ENCODE measurements around the gene TM4SF20. TPM values are rescaled to one million over a fixed set of nuclear protein-coding genes. Genes with fewer than 3 reads are reported as not detected.
"Not testable (repeated sequence)": the region's sequence is repeated elsewhere in the genome, so short reads cannot be mapped to it uniquely, and the experiment has no call there.

The TM4SF20 gene
- total RNA-seq, 1 donor from 2014 or later, result not detected

- no peak for TF ChIP-seq CTCF (IDR thresholded peaks at IDR 0.05; ENCODE audit: insufficient read depth, low read length, poor library complexity, severe bottlenecking)
- H3K4me3 ChIP-seq (ENCODE audit: low read depth, low read length), result no peak overlapping the region
- no peaks in the 10 kb centered on the region for H3K27me3 ChIP-seq (ENCODE audit: control insufficient read depth, insufficient read depth, low read length)
- no peak for DNase-seq (ENCODE audit: low read depth)
- no peaks in the 10 kb centered on the region for H3K36me3 ChIP-seq (ENCODE audit: control insufficient read depth, insufficient read depth, low read length)
Observed at GRCh38 chr2:227388537-227389011, 9.5 kb upstream of the TM4SF20 start.

GRCh38 chr2:227387583-227387982, 8.5 kb upstream of the TM4SF20 start, which contains the start of gene SCYGR1:
Gene SCYGR1 (minus strand): TSS chr2:227387949. CDS start chr2:227387949, 0 bp downstream.
- not testable (repeated sequence) for H3K27me3 ChIP-seq (ENCODE audit: control insufficient read depth, insufficient read depth, low read length); DNase-seq (ENCODE audit: low read depth); H3K36me3 ChIP-seq (ENCODE audit: control insufficient read depth, insufficient read depth, low read length); H3K4me3 ChIP-seq (ENCODE audit: low read depth, low read length)

DNA sequence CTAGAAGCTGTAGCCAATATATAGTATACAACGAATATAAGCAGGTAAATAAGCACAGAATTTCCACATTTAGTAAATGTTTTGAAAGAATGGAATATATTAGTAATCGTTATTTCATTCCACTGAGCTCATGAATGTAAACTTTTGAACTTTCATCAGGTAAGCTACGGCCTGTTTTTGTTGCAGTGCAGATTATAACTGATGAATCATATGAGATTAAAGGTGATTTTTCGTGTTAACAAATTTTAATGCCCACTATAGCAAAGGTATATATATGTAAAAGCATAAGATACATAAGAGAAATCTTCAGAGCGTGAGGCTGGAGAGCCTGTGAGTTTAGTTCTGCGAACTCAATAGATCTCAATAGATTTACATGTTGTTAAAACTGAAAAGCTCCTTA, 7.5 kb upstream of the TM4SF20 start:
- no peak overlapping the region for H3K4me3 ChIP-seq (ENCODE audit: low read depth, low read length)
- H3K36me3 ChIP-seq (ENCODE audit: control insufficient read depth, insufficient read depth, low read length), result no peaks in the 10 kb centered on the region
- TF ChIP-seq CTCF (IDR thresholded peaks at IDR 0.05; ENCODE audit: insufficient read depth, low read length, poor library complexity, severe bottlenecking), result no peak
- H3K27me3 ChIP-seq (ENCODE audit: control insufficient read depth, insufficient read depth, low read length), result no peaks in the 10 kb centered on the region
- DNase-seq (ENCODE audit: low read depth), result no peak

DNA sequence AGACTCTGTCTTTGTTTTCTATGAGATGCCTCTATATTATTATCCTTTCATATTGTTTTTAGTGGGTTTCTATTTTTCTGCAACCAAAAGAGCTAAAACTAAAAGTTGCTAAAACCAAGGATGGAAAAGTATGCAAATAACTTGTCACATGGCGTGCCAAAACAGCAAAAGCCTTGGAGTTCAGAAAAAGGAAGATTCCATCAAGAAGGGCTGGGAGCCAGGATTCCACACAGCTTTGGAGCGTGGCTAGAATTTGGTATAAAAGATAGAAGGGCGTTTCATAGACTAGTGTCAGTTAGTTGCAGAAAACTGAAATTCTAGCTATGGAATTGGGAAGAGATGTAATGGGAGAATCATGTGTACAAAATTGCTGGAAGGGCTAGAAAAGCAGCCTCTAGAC, 4.6 kb upstream of the TM4SF20 start:
- TF ChIP-seq CTCF (IDR thresholded peaks at IDR 0.05; ENCODE audit: insufficient read depth, low read length, poor library complexity, severe bottlenecking), result no peak
- no peak overlapping the region for H3K4me3 ChIP-seq (ENCODE audit: low read depth, low read length)
- H3K36me3 ChIP-seq (ENCODE audit: control insufficient read depth, insufficient read depth, low read length), result no peaks in the 10 kb centered on the region
- no peak for DNase-seq (ENCODE audit: low read depth)
- no peaks in the 10 kb centered on the region for H3K27me3 ChIP-seq (ENCODE audit: control insufficient read depth, insufficient read depth, low read length)

DNA sequence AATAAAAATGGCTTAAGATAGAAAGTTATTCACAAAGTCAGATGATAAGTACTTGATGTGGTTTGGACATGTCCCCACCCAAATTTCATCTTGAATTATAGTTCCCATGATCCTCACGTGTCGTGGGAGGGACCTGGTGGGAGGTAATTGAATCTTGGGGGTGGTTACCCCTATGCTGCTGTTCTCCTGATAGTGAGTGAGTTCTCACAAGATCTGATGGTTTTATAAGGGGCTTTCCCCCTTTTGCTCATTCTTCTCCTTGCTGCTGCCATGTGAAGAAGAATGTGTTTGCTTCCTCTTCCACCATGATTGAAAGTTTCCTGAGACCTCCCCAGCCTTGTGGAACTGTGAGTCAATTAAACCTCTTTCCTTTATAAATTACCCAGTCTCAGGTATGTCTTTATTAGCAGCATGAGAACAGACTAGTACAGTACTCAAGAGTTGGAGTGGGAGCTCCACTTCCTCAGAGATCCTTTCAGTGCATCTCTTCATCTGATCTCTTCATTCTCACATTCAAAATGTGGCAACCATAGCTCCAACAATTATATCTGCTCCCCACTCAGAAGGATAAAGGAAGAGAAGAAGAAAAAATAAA, 3.2 kb upstream of the TM4SF20 start:
- H3K4me3 ChIP-seq (ENCODE audit: low read depth, low read length); DNase-seq (ENCODE audit: low read depth); H3K27me3 ChIP-seq (ENCODE audit: control insufficient read depth, insufficient read depth, low read length); H3K36me3 ChIP-seq (ENCODE audit: control insufficient read depth, insufficient read depth, low read length): not testable (repeated sequence)

GRCh38 chr2:227378371-227378782, 729 bp downstream of the TM4SF20 start:
- no peak for TF ChIP-seq CTCF (IDR thresholded peaks at IDR 0.05; ENCODE audit: insufficient read depth, low read length, poor library complexity, severe bottlenecking)
- Histone ChIP-seq H3K4me3 (ENCODE audit: low read depth, low read length) (no peak overlapping the region), H3K27me3 (ENCODE audit: control insufficient read depth, insufficient read depth, low read length) (no peaks in the 10 kb centered on the region), H3K36me3 (ENCODE audit: control insufficient read depth, insufficient read depth, low read length) (no peaks in the 10 kb centered on the region)
- no peak for DNase-seq (ENCODE audit: low read depth)
